GM08714 (cell line): ENCODE data around the gene PEDS1.
A peak's percentile ranks its signal among the peaks of the same experiment; 100 is the strongest.

ENCODE experiments used
- H3K4me3 ChIP-seq: fragments of 200-500 bp; sonication (Bioruptor generic); 2 replicates; pipeline ENCODE4 v1.5.1; 2014; ENCODE audit warnings: mild to moderate bottlenecking, low read length, inconsistent platforms
- ZNF274 ChIP-seq: IDR thresholded peaks from 2 replicates; pipeline ENCODE4 v1.6.1; 2012; ENCODE audit warnings: mild to moderate bottlenecking, low read depth, low read length

The PEDS1 gene

GRCh38 chr20:50153153-50153499 is 397 bp downstream of the PEDS1 start:
- H3K4me3 ChIP-seq, result peak overlapping the region; percentile 70
- no peak for TF ChIP-seq ZNF274

- peak overlapping the region; percentile 70 for H3K4me3 ChIP-seq
- no peak for TF ChIP-seq ZNF274
Observed at GRCh38 chr20:50152394-50153152, 950 bp downstream of the PEDS1 start.

- TF ChIP-seq ZNF274, result no peak
Observed at GRCh38 chr20:50151034-50151743, 2.3 kb downstream of the PEDS1 start.

GRCh38 chr20:50149481-50150254 is 3.9 kb downstream of the PEDS1 start:
- TF ChIP-seq ZNF274, result no peak
- no peak overlapping the region for H3K4me3 ChIP-seq

More at GRCh38 chr20:50151034-50151743, 2.3 kb downstream of the PEDS1 start:
- no peak overlapping the region for H3K4me3 ChIP-seq

- no peak overlapping the region; the same call in 1 of the 2 replicates for H3K4me3 ChIP-seq
- no peak for TF ChIP-seq ZNF274
Observed at GRCh38 chr20:50146732-50147662, 6.5 kb downstream of the PEDS1 start.

- no peak for TF ChIP-seq ZNF274
- H3K4me3 ChIP-seq, result no peak overlapping the region; the same call in 1 of the 2 replicates
Observed at GRCh38 chr20:50146214-50146613, 7.3 kb downstream of the PEDS1 start.

GRCh38 chr20:50145566-50145965 is 8.0 kb downstream of the PEDS1 start:
- no peak for TF ChIP-seq ZNF274
- no peak overlapping the region for H3K4me3 ChIP-seq

- TF ChIP-seq ZNF274, result no peak
- no peak overlapping the region for H3K4me3 ChIP-seq
Observed at GRCh38 chr20:50144362-50144761, 9.2 kb downstream of the PEDS1 start.

GRCh38 chr20:50142812-50143211 is 10.7 kb downstream of the PEDS1 start:
- H3K4me3 ChIP-seq, result no peak overlapping the region
- TF ChIP-seq ZNF274, result no peak

- no peak overlapping the region for H3K4me3 ChIP-seq
- TF ChIP-seq ZNF274, result no peak
Observed at GRCh38 chr20:50141811-50142561, 11.5 kb downstream of the PEDS1 start.

- TF ChIP-seq ZNF274, result no peak
- no peak overlapping the region for H3K4me3 ChIP-seq
Observed at GRCh38 chr20:50141018-50141675, 12.4 kb downstream of the PEDS1 start.

GRCh38 chr20:50140339-50140859 is 13.1 kb downstream of the PEDS1 start:
- no peak overlapping the region for H3K4me3 ChIP-seq
- no peak for TF ChIP-seq ZNF274
